ENCODE data around the gene MRPS18A. TPM values are rescaled to one million over a fixed set of nuclear protein-coding genes. Genes with fewer than 3 reads are reported as not detected.
A peak's percentile ranks its signal among the peaks of the same experiment; 100 is the strongest.

Gene MRPS18A
- total and polyA plus RNA-seq, 2 of the 13 experiments (the other 11 are each of a cell fraction or from before 2014, with no cell fraction given) = 87.8 to 89.1 TPM

DNA sequence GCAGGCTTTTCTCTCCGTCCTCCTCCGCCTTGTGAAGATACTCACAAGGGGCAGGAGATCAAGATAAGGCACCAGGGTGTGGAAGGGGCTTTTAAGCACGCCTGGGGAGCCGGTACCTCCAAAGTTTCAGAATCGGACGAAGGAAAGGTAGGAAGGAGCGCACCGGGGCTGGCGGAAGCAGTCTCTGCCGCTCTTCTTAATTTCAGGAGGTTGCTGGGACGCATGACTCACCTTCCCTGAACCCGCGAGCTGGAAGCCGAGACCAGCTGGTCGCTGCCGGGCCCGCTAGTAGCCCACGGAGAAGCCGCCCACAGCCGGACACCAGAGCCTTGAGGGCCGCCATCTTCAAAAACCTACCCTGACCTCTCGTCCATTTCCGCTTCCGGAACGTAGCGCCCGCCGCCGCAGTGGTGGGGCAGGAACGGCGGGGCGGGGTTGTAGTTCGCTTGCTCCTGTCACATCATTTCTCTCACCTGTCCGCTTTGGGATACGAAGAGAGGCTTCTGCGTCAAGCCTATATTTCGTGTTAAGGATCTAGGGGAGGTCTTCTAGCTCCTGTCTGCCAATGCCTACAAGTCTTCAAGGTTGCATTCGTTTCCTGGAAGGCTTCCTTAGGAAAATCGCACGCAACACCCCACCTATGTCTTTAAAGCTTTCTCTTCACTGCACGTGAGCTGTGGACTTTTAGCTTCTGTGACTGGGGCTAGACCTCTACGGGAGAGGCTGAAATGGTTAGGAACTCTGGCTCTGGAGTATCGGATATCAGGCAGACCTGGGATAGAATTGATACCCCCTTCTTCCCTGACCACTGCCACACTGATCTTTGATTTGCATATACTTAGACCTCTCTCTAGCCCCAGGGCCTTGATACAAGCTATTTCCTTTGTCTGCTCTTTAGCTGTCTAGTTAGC, at the start of gene MRPS18A (continued):
- TF ChIP-seq, protein P1, sequence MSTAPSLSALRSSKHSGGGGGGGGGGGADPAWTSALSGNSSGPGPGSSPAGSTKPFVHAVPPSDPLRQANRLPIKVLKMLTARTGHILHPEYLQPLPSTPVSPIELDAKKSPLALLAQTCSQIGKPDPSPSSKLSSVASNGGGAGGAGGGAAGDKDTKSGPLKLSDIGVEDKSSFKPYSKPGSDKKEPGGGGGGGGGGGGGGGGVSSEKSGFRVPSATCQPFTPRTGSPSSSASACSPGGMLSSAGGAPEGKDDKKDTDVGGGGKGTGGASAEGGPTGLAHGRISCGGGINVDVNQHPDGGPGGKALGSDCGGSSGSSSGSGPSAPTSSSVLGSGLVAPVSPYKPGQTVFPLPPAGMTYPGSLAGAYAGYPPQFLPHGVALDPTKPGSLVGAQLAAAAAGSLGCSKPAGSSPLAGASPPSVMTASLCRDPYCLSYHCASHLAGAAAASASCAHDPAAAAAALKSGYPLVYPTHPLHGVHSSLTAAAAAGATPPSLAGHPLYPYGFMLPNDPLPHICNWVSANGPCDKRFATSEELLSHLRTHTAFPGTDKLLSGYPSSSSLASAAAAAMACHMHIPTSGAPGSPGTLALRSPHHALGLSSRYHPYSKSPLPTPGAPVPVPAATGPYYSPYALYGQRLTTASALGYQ (CRISPR knock-in tag; IDR thresholded peaks at IDR 0.05) = no peak
- TF ChIP-seq ZFYVE20 (CRISPR knock-in tag; IDR thresholded peaks at IDR 0.05; ENCODE audit: borderline replicate concordance, low read depth) (0 out of 2 replicates have a peak, but pooled peaks have one; percentile 28), FOXK2 (IDR thresholded peaks at IDR 0.05) (no peak), SP2 (CRISPR knock-in tag; IDR thresholded peaks at IDR 0.05) (peak; percentile 75), ZNF567 (CRISPR knock-in tag; IDR thresholded peaks at IDR 0.05; ENCODE audit: borderline replicate concordance) (no peak; the same call in 1 of the 2 replicates), NFYB (CRISPR knock-in tag; IDR thresholded peaks at IDR 0.05) (peak; percentile 73), HNF4A (CRISPR knock-in tag; IDR thresholded peaks at IDR 0.05) (peak; percentile 13; the same call in 1 of the 2 replicates), MEIS1 (CRISPR knock-in tag; IDR thresholded peaks at IDR 0.05; ENCODE audit: borderline replicate concordance) (peak; percentile 96), ZNF570 (CRISPR knock-in tag; IDR thresholded peaks at IDR 0.05; ENCODE audit: borderline replicate concordance) (no peak), ZKSCAN1 (IDR thresholded peaks at IDR 0.05; ENCODE audit: low read length) (no peak), TMF1 (CRISPR knock-in tag; IDR thresholded peaks at IDR 0.05; ENCODE audit: low read depth) (peak; percentile 39; the same call in 1 of the 2 replicates), MED13 (CRISPR knock-in tag; IDR thresholded peaks at IDR 0.05) (no peak; the same call in 1 of the 2 replicates), ZNF484 (CRISPR knock-in tag; IDR thresholded peaks at IDR 0.05; ENCODE audit: borderline replicate concordance, low read depth) (no peak), JARID2 (CRISPR knock-in tag; IDR thresholded peaks at IDR 0.05; ENCODE audit: insufficient replicate concordance) (no peak)
- TF ChIP-seq, protein P2, sequence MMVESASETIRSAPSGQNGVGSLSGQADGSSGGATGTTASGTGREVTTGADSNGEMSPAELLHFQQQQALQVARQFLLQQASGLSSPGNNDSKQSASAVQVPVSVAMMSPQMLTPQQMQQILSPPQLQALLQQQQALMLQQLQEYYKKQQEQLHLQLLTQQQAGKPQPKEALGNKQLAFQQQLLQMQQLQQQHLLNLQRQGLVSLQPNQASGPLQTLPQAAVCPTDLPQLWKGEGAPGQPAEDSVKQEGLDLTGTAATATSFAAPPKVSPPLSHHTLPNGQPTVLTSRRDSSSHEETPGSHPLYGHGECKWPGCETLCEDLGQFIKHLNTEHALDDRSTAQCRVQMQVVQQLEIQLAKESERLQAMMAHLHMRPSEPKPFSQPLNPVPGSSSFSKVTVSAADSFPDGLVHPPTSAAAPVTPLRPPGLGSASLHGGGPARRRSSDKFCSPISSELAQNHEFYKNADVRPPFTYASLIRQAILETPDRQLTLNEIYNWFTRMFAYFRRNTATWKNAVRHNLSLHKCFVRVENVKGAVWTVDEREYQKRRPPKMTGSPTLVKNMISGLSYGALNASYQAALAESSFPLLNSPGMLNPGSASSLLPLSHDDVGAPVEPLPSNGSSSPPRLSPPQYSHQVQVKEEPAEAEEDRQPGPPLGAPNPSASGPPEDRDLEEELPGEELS (CRISPR knock-in tag; IDR thresholded peaks at IDR 0.05) = peak; percentile 24; the same call in 1 of the 2 replicates
- TF ChIP-seq, protein P3, sequence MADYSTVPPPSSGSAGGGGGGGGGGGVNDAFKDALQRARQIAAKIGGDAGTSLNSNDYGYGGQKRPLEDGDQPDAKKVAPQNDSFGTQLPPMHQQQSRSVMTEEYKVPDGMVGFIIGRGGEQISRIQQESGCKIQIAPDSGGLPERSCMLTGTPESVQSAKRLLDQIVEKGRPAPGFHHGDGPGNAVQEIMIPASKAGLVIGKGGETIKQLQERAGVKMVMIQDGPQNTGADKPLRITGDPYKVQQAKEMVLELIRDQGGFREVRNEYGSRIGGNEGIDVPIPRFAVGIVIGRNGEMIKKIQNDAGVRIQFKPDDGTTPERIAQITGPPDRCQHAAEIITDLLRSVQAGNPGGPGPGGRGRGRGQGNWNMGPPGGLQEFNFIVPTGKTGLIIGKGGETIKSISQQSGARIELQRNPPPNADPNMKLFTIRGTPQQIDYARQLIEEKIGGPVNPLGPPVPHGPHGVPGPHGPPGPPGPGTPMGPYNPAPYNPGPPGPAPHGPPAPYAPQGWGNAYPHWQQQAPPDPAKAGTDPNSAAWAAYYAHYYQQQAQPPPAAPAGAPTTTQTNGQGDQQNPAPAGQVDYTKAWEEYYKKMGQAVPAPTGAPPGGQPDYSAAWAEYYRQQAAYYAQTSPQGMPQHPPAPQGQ (CRISPR knock-in tag; IDR thresholded peaks at IDR 0.05; ENCODE audit: borderline replicate concordance) = no peak
- TF ChIP-seq, protein P4, sequence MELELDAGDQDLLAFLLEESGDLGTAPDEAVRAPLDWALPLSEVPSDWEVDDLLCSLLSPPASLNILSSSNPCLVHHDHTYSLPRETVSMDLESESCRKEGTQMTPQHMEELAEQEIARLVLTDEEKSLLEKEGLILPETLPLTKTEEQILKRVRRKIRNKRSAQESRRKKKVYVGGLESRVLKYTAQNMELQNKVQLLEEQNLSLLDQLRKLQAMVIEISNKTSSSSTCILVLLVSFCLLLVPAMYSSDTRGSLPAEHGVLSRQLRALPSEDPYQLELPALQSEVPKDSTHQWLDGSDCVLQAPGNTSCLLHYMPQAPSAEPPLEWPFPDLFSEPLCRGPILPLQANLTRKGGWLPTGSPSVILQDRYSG (CRISPR knock-in tag; IDR thresholded peaks at IDR 0.05) = no peak
- TF ChIP-seq, protein P5, sequence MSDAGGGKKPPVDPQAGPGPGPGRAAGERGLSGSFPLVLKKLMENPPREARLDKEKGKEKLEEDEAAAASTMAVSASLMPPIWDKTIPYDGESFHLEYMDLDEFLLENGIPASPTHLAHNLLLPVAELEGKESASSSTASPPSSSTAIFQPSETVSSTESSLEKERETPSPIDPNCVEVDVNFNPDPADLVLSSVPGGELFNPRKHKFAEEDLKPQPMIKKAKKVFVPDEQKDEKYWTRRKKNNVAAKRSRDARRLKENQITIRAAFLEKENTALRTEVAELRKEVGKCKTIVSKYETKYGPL (CRISPR knock-in tag; IDR thresholded peaks at IDR 0.05) = no peak
- TF ChIP-seq, protein P6, sequence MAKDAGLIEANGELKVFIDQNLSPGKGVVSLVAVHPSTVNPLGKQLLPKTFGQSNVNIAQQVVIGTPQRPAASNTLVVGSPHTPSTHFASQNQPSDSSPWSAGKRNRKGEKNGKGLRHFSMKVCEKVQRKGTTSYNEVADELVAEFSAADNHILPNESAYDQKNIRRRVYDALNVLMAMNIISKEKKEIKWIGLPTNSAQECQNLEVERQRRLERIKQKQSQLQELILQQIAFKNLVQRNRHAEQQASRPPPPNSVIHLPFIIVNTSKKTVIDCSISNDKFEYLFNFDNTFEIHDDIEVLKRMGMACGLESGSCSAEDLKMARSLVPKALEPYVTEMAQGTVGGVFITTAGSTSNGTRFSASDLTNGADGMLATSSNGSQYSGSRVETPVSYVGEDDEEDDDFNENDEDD (CRISPR knock-in tag; IDR thresholded peaks at IDR 0.05; ENCODE audit: borderline replicate concordance) = peak; percentile 85

Measured in HepG2 (cell line).